Left lung (tissue), 10 donors: ENCODE data around the gene STOM. TPM values are rescaled to one million over a fixed set of nuclear protein-coding genes. Genes with fewer than 3 reads are reported as not detected.

Experiments used
- ATAC-seq: fragments of 200-7000 bp; cut with Tn5 transposase; one replicate; pipeline ENCODE4 v1.9.1; 2020; ENCODE audit warnings: moderate library complexity
- DNase-seq, 4 donors: peaks; one replicate each; pipeline ENCODE4 v3.0.0-alpha.2; 2013 to 2020
- H3K27ac ChIP-seq, 2 donors: fragments of 200-600 bp; sonication (generic) in 1 of 2; one replicate each; pipeline versions ENCODE4 v1.5.0 to v1.8.0; 2020 to 2021
- H3K27me3 ChIP-seq, 2 donors: fragments of 200-600 bp; sonication (generic) in 1 of 2; one replicate each; pipeline versions ENCODE4 v1.5.0 to v1.8.0; 2020 to 2021
- H3K36me3 ChIP-seq, 2 donors: fragments of 200-600 bp; sonication (generic) in 1 of 2; one replicate each; pipeline versions ENCODE4 v1.5.0 to v1.8.0; 2020 to 2021
- H3K4me1 ChIP-seq, 2 donors: fragments of 200-600 bp; one replicate each; pipeline ENCODE4 v1.8.0; 2021
- H3K4me3 ChIP-seq, 2 donors: fragments of 200-600 bp; sonication (generic) in 1 of 2; one replicate each; pipeline versions ENCODE4 v1.5.0 to v1.8.0; 2020 to 2021; ENCODE audit warnings: mild to moderate bottlenecking in 1 of 2
- H3K9me3 ChIP-seq, 2 donors: fragments of 200-600 bp; sonication (generic) in 1 of 2; one replicate each; pipeline versions ENCODE4 v1.5.0 to v1.8.0; 2020 to 2021
- CTCF ChIP-seq, 2 donors: fragments of 200-600 bp; sonication (generic) in 1 of 2; IDR thresholded peaks; one replicate each; pipeline versions ENCODE4 v1.5.0 to v1.8.0; 2021; ENCODE audit warnings: antibody characterized with exemption in 2 of 2
- intact Hi-C, 2 donors: fragments of 100-400 bp; cut with DNase I; formaldehyde crosslinking; loops; one replicate each; pipeline versions ENCODE4 v1.11.2 to v1.14.2; 2022
- polyA plus RNA-seq, 6 donors: library from polyadenylated mRNA; unstranded; fragments of 120-200 nt; gene quantifications; one replicate each; pipeline ENCODE4 v1.2.1, GENCODE V29; 2013; ENCODE audit not compliant: insufficient read length in 6 of 6
- total RNA-seq, 2 donors: library from RNA; stranded (reverse); fragmentation: NEBNext Ultra II Directional; extraction: Animal tissue kit (Norgen Biotek cat#: 25700); gene quantifications; one replicate each; pipeline ENCODE4 v1.2.1, GENCODE V29; 2021
- donor health status: DM: no; HTN: yes; CAD: no.
- donor health status: DM: no; HTN: no; CAD: no.

STOM gene
- total and polyA plus RNA-seq, 8 donors: 99.8 to 576 (median 114) TPM

- ATAC-seq (no peak), DNase-seq (no peak)
- Histone ChIP-seq H3K4me3 (no peak overlapping the region), H3K27me3 (no peaks in the 10 kb centered on the region), H3K27ac (peak overlapping the region; percentile 85), H3K4me1 (peaks cover 6 to 76% of the 10 kb centered on the region in 2 donors), H3K9me3 (no peaks in the 10 kb centered on the region), H3K36me3 (peaks cover 0 to 96% of the 10 kb centered on the region in 2 donors)
- intact Hi-C loops: no loop called here
- TF ChIP-seq CTCF (IDR thresholded peaks at IDR 0.05): no peak
Observed at GRCh38 chr9:121326901-121327613, 43.0 kb downstream of the STOM start.

- DNase-seq (peak in 1 of 4 donors; percentile 53), ATAC-seq (peak; percentile 70)
- no peak for TF ChIP-seq CTCF (IDR thresholded peaks at IDR 0.05)
- no peak overlapping the region for H3K4me3 ChIP-seq
- peaks cover 6 to 80% of the 10 kb centered on the region in 2 donors for H3K4me1 ChIP-seq
- H3K36me3 ChIP-seq: peaks cover 0 to 95% of the 10 kb centered on the region in 2 donors
- intact Hi-C loops: no loop called here
- H3K9me3 ChIP-seq: no peaks in the 10 kb centered on the region
- no peaks in the 10 kb centered on the region for H3K27me3 ChIP-seq
- H3K27ac ChIP-seq: peak overlapping the region; percentile 85
Observed at GRCh38 chr9:121326130-121326838, 43.8 kb downstream of the STOM start.

- intact Hi-C loops: no loop called here
- no peaks in the 10 kb centered on the region for H3K27me3 ChIP-seq
- H3K9me3 ChIP-seq: no peaks in the 10 kb centered on the region
- peak overlapping the region; percentile 85 for H3K27ac ChIP-seq
- peaks cover 0 to 95% of the 10 kb centered on the region in 2 donors for H3K36me3 ChIP-seq
- H3K4me3 ChIP-seq: no peak overlapping the region
- TF ChIP-seq CTCF (IDR thresholded peaks at IDR 0.05): no peak
- DNase-seq: no peak
- no peak for ATAC-seq
- H3K4me1 ChIP-seq: peaks cover 6 to 84% of the 10 kb centered on the region in 2 donors
Observed at GRCh38 chr9:121325387-121325786, 44.7 kb downstream of the STOM start.

GRCh38 chr9:121324755-121325154 lies 45.3 kb downstream of the STOM start:
- H3K4me1 ChIP-seq: peaks cover 6 to 87% of the 10 kb centered on the region in 2 donors
- DNase-seq (no peak), ATAC-seq (no peak)
- H3K36me3 ChIP-seq: peaks cover 0 to 92% of the 10 kb centered on the region in 2 donors
- intact Hi-C loops: loop anchor here in 1 of 2 donors (5.0 kb wide), 1 partner anchor 53 kb away; no protein-coding TSS in a partner anchor
- H3K27me3 ChIP-seq: no peaks in the 10 kb centered on the region
- no peak overlapping the region for H3K4me3 ChIP-seq
- no peaks in the 10 kb centered on the region for H3K9me3 ChIP-seq
- H3K27ac ChIP-seq: peak overlapping the region; percentile 85
- TF ChIP-seq CTCF (IDR thresholded peaks at IDR 0.05): no peak

- ATAC-seq (no peak), DNase-seq (no peak)
- Histone ChIP-seq H3K9me3 (no peaks in the 10 kb centered on the region), H3K4me1 (peaks cover 6 to 85% of the 10 kb centered on the region in 2 donors), H3K27me3 (no peaks in the 10 kb centered on the region), H3K4me3 (no peak overlapping the region), H3K27ac (peak overlapping the region in 1 of 2 donors; percentile 85), H3K36me3 (peaks cover 0 to 92% of the 10 kb centered on the region in 2 donors)
- intact Hi-C loops: loop anchor here in 1 of 2 donors (5.0 kb wide), 1 partner anchor 53 kb away; no protein-coding TSS in a partner anchor
- no peak for TF ChIP-seq CTCF (IDR thresholded peaks at IDR 0.05)
Observed at GRCh38 chr9:121324316-121324715, 45.7 kb downstream of the STOM start.
